Stimulated activated CD4-positive, alpha-beta T cell treated with anti-CD3 and anti-CD28 coated beads, TNF-alpha, amount 100 ng/mL, for 48 hours (primary cell): Measurements from ENCODE around the gene ULBP3.
"Not testable (repeated sequence)": the region's sequence is repeated elsewhere in the genome, so short reads cannot be mapped to it uniquely, and the experiment has no call there.

Experiments used
- DNase-seq, 3 donors: peaks; one replicate each; pipeline ENCODE4 v3.0.0-alpha.2; 2020; ENCODE audit warnings: low read depth in 3 of 3

The ULBP3 gene

DNA sequence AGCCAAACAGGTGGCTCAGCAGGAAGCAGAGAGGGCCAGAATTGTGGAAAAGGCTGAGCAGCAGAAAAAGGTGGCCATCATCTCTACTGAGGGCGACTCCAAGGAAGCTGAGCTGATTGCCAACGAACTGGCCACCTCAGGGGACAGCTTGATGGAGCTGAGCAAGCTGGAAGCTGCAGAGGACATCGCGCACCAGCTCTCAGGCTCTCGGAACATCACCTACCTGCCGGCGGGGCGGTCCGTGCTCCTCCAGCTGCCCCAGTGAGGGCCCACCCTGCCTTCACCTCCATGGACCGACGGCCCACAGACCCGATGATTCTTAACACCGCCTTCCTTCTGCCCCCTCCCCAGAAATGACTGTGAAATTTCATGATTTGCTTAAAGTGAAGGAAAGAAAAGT lies 25.8 kb downstream of the ULBP3 start:
- DNase-seq = no peak

- no peak for DNase-seq
Observed at GRCh38 chr6:150038202-150039062, 30.5 kb downstream of the ULBP3 start.

DNA sequence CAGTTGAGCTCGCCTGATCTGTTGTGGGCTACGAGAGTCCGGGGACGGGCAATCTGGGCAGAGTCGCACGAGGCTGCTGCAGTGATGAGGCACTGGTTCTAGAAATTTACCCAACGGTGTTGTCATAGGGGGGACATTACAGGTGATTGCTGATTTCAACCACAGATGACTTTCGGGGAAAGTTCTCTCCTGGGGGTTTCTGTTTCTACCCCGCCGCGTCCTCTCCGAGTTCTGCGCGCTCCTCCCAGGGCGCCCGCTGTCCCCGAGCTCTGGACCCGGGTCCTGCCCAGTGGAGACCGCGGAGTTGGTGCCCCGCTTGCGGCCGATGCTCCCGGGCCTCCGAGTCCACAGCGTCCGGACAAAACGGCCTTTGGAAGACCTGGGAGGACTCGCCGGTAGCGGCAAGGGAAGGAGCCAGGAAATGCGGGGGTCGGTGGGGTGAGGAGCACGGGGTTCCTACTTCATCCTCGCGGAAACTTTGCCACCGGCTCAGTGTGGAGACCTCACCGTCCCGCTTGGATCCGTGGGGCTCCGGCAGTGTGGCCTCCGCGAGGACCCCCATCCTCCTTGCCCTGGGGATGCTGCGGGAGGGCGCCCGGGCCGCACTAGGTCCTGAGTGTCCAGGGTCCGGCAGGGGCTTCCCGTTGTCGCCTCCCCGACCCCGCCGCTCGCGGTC lies 31.3 kb downstream of the ULBP3 start:
- DNase-seq = no peak

- DNase-seq = no peak
Observed at GRCh38 chr6:150036081-150036480, 32.8 kb downstream of the ULBP3 start.

DNA sequence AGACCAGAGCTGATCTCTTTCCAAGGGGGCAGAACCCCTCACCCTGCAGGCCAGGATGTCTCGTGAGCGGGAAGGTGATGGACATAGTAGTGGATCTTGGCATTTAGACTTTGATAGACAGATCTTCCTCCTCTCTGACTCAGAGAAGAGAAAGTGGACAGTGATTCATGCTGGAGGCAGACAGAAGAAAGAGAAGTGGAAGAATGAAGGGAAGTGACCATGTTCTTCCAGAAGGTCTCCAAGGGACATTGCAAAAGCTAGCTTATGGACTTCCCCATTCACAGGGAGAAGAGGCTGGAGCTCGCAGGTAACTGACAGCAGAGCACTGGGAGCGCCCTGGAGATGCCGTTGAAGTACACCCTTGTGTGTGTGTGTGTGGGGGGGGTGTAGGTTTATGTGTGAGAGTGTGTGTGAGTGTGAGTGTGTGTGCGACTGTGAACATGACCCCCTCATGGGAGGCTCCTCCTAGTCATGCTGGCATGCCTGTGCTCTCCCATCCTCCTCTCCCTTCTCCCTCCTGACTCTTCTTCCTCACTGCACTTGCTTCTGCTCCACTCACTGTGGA lies 35.6 kb downstream of the ULBP3 start:
- DNase-seq = no peak

DNA sequence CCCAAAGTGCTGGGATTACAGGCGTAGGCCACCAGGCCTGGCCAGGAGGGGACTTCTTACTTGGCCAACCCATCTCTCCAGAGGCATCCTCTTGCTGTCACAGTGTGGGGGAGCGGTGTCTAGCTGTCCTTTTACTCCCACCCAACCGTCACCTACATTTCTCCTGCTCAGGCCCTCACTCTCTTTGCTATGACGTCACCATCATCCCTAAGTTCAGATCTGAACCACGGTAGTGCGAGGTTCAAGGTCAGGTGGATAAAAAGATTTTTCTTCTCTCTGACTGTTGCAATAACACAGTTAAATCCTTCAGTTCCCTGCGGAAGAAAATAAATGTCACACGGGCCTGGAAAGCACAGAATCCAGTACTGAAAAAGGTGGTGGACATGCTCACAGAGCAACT lies 36.3 kb downstream of the ULBP3 start:
- DNase-seq = no peak

- no peak for DNase-seq
Observed at GRCh38 chr6:150030611-150031010, 38.3 kb downstream of the ULBP3 start.

DNA sequence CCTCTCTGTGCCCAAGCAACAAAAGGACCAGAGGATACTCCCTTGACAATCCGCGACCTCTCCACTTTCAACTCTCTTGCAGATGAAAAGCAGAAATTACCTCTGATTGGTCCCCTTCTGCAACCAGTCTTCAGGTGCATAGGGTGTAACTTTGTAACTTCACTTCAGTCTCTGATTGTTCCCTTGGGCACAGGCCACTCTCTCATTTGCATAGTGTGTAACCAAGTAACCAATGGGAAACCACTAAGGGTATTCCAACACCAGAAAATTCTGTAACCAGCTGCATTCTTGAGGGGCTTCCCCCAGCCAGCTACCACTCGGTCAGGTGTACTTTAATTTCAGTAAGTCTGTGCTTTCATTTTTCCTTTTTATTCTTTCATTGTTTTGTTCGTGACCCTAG lies 39.2 kb downstream of the ULBP3 start:
- DNase-seq = no peak

- DNase-seq = no peak
Observed at GRCh38 chr6:150029276-150029675, 39.6 kb downstream of the ULBP3 start.

DNA sequence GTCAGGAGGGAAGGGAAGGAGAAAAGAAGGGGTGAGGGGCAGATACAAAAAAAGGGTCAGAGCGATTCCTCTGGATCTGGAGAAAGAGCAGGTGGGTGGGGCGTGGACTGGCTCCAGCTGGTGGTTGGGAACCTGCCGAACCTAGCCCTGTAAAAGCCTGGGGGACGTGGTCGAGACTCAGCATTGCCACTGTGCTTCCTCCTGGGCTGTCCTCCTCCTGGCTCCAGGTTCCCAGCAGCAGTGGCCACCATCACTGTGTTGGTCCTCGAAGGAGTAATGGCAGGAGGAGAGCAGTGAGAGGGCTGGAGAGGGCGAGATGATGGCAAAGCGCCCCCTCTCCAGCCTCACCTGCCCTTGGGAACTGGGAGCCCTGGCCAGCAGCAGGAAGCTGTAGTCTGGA lies 40.1 kb downstream of the ULBP3 start:
- DNase-seq = no peak

GRCh38 chr6:150027806-150028565 lies 40.9 kb downstream of the ULBP3 start:
- no peak for DNase-seq

DNA sequence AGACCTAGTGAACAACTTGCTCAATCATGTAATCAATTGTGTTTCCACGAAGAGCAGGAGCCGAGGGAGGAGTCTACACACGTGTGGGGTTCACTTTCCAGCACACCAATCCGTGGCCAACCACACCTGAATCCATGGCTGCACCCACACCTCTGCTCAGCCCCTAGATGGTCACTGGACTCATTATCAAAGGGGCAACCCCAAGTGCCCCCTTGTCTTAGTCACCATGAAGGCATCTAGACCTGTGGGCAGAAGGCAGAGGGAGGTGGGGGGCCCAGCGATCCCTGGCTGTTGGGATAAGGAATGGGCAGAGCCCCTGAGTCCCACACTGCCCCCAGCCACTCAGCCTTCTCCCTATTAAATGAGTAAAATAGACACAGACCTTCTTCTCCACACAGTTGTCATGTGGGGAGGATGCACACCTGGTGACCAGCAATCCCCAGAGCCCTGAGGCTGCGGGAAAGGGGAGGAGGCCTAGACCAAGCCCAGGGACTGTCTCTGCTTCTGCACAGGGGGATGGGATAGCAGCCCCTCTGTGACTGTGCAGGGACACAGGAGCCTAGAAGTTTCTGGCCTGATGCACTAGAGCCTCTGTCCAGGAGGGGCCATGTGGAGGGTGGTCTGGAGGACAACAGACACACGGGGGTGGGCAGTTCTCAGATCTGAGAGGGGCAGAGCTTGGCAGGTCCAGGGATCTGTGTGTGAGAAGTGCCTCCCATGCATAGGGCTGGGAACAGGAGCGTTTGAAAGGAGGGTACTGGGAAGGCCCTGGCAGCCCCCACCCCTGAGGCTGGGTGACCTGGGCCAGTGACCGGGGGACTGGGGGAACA lies 41.7 kb downstream of the ULBP3 start:
- no peak for DNase-seq

- no peak for DNase-seq
Observed at GRCh38 chr6:150025201-150025917, 43.6 kb downstream of the ULBP3 start, which contains the start of gene RAET1L. Gene RAET1L, minus strand, starts transcription at chr6:150025532. Its CDS starts 61 bp downstream, at chr6:150025471.

GRCh38 chr6:150024646-150025155 lies 44.2 kb downstream of the ULBP3 start:
- no peak for DNase-seq

DNA sequence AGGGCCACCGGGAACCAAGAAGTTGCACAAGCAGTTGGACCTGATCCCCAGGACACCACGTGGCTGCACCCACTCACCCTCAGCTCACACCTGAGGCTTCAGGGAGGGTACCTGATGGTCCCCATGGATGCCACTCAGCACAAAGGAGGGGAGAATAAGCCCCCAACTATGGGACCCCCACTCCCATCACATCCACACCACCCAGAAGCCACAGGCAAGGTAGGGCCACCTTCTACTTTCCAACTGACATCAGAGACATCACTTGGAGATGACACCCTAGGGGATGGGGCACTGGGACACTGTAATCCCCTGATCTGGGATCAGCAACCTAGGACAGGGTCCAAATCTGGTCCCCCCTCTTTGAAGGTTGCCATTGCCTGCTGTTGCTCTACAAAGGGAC lies 44.9 kb downstream of the ULBP3 start:
- not testable (repeated sequence) for DNase-seq

- DNase-seq = not testable (repeated sequence)
Observed at GRCh38 chr6:150021870-150022269, 47.1 kb downstream of the ULBP3 start.

DNA sequence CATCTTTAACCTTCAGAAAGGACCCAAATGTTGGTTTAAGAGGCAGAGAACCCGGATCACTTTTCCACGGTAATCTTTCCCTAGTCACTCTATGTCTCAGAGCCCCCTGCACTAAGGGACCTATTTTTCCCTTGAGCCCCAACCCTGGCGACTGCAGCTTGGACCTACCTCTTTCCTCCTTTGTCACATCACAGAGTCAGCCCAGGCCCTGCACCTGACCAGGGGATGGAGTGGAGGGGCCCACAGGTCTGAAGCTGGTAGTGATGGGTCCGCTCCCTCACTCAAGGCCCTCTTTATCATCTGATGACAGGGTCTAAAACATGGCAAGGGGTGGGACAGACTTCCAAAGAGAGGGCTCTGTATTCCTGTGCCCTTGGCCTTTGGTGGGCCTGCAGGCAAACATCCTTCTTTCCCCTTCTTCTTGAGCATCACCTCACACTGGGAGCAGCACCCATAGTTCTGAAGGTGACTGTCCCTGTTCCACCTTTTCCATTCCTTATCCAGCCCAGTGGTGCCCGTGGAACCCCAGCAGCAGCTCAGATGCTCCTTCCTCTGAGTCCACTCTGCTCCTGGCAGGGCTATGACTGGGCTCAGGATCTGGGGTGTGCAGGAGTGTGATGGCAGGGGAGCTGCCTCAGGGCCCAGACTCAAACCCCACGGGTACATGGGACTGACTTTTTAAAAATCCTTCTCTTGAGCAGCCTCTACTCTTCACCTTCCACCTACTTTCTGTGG lies 49.9 kb downstream of the ULBP3 start:
- no peak for DNase-seq

DNA sequence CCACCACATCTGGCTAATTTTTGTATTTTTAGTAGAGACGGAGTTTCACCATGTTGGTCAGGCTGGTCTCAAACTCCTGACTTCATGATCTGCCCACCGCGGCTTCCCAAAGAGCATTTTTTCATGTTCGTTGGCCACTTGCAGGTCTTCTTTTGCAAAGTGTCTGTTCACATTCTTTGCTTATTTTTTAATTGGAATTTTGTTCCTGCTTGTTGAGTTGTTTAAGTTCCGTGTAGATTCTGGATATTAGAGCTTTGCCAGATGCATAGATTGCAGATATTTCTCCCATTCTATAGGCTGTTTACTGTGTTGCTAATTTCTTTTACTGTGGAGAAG lies 51.8 kb downstream of the ULBP3 start:
- not testable (repeated sequence) for DNase-seq

- peak in 1 of 3 donors; percentile 36 for DNase-seq
Observed at GRCh38 chr6:150016324-150017185, 52.4 kb downstream of the ULBP3 start.
